ENCODE data around the gene C1orf105.

GRCh38 chr1:172452536-172453152 is 32.2 kb downstream of the C1orf105 start:
- no peak for TF ChIP-seq EZH2 (IDR thresholded peaks at IDR 0.05; ENCODE audit: low read length)
- no peak for TF ChIP-seq CTCF (optimal IDR thresholded peaks at IDR 0.05 in 1 of 3, IDR thresholded peaks at IDR 0.05 in 1 of 3, conservative IDR thresholded peaks at IDR 0.05 in 1 of 3; ENCODE audit: extremely low read depth in 1 of 3, insufficient read depth in 2 of 3, low read length in 3 of 3)

Measured in keratinocyte (primary cell).